GM18867 (cell line): Measurements from ENCODE around the gene MIA.
"Not testable (repeated sequence)": the region's sequence is repeated elsewhere in the genome, so short reads cannot be mapped to it uniquely, and the experiment has no call there.

ENCODE experiments used
- ATAC-seq: cut with Tn5 transposase; IDR thresholded peaks from one replicate; pipeline ENCODE4 v1.9.1; 2021; ENCODE audit warnings: mild to moderate bottlenecking, moderate library complexity; ENCODE audit not compliant: unreplicated experiment

MIA gene

GRCh38 chr19:40801426-40802299, 26.3 kb downstream of the MIA start:
- ATAC-seq = no peak

GRCh38 chr19:40802300-40803169, 27.2 kb downstream of the MIA start:
- ATAC-seq = no peak

GRCh38 chr19:40803170-40803856, 28.0 kb downstream of the MIA start:
- ATAC-seq = no peak

GRCh38 chr19:40803857-40804782, 28.8 kb downstream of the MIA start:
- ATAC-seq = no peak

- no peak for ATAC-seq
These were observed 29.5 kb downstream of the MIA start for GRCh38 chr19:40804783-40805242.

GRCh38 chr19:40805258-40805868, 30.0 kb downstream of the MIA start:
- no peak for ATAC-seq

- peak; percentile 32 for ATAC-seq
These were observed 31.3 kb downstream of the MIA start for GRCh38 chr19:40806423-40807146.

- ATAC-seq = no peak
These were observed 32.1 kb downstream of the MIA start for GRCh38 chr19:40807147-40808020.

GRCh38 chr19:40808021-40808325, 32.7 kb downstream of the MIA start:
- no peak for ATAC-seq

- no peak for ATAC-seq
These were observed 33.2 kb downstream of the MIA start for GRCh38 chr19:40808497-40808896.

- no peak for ATAC-seq
These were observed 34.2 kb downstream of the MIA start for GRCh38 chr19:40809358-40810086.

GRCh38 chr19:40810160-40810559, 34.8 kb downstream of the MIA start:
- no peak for ATAC-seq

GRCh38 chr19:40810649-40811408, 35.5 kb downstream of the MIA start:
- ATAC-seq = peak; percentile 48

GRCh38 chr19:40811478-40812341, 36.4 kb downstream of the MIA start:
- ATAC-seq = no peak

GRCh38 chr19:40812571-40812970, 37.2 kb downstream of the MIA start:
- not testable (repeated sequence) for ATAC-seq

- ATAC-seq = no peak
These were observed 37.9 kb downstream of the MIA start for GRCh38 chr19:40813182-40813581.
